Measurements from ENCODE around the gene HSFX1. TPM values are rescaled to one million over a fixed set of nuclear protein-coding genes. Genes with fewer than 3 reads are reported as not detected.
"Not testable (repeated sequence)": the region's sequence is repeated elsewhere in the genome, so short reads cannot be mapped to it uniquely, and the experiment has no call there.

The HSFX1 gene
- total RNA-seq, 2 donors from 2014 or later, result 0.11 to 0.72 TPM

DNA sequence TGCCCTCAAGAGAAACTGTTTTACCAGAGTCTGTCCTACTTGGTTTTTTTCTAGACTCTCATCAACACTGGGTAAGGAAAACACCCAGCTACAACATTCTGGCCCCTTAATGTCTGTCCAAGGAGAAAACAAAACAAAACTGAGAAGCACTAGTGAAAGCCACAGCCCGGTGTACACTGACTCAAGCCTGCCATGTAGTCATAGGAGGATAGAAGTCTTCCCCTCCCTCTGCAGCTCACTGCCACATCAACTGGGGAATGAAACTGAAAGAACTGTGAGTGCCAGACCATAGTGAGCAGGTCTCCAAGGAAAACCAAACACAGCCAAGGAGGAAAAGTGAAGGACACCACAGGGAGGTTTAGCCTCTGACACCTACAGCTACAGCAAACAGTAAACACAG, 21.7 kb downstream of the HSFX1 start:
- DNase-seq (ENCODE audit: low spot score in 2 of 2); H3K36me3 Mint-ChIP-seq; H3K27ac Mint-ChIP-seq; H3K9me3 Mint-ChIP-seq: not testable (repeated sequence)
- ATAC-seq, result peak; percentile 98

DNA sequence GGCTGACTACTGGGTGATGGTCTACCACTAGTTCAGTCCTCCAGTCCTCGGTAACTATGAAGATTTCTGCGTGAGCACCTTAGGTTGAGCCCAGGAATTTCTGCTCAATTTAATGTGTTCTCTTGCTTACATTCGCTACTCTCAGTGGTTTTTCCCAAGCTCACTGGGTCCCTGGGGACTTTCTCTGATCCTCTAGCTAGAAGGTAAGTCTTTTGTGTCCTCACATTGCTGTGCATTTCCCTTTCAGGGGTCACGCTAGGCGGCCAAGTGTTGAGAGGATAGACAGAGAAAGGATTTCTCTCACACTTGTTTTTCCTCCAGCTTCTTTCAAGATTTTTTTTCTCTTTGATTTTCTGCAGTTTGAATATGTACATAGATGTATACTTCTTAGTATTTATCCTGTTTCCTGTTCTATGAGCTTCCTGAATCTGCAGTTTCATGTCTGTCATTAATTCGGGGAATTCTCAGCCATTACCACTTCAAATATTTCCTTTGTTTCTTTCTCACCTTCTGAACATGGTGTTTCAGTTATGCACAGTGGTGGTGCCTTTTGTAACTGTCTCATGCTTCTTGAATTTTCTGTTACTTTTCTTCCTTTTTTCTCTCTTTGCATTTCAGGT, 25.3 kb downstream of the HSFX1 start:
- Mint-ChIP-seq H3K27ac (no peak overlapping the region), H3K36me3 (peaks cover 0 to 6% of the 10 kb centered on the region in 2 donors), H3K9me3 (peaks cover 0 to 3% of the 10 kb centered on the region in 2 donors)
- ATAC-seq (no peak), DNase-seq (ENCODE audit: low spot score in 2 of 2) (no peak)

DNA sequence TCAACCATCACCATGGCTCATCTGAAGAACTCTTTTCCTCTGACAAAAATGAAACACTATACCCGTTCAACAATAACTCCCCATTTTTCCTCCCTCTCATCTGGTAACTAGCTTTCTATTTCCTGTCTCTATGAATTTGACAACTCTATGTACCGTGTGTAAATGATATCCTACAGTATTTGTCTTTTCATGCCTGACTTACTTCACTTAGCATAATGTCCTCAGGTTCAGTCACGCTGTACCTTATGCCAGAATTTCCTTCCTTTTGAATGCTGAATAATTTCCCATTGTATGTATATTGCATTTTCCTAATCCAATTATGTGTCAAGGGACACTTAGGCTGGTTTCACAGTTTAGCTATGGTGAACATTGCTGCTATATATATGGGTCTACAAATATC, 26.1 kb downstream of the HSFX1 start:
- ATAC-seq, result no peak
- DNase-seq (ENCODE audit: low spot score in 2 of 2), result no peak
- Mint-ChIP-seq H3K9me3 (peaks cover 0 to 3% of the 10 kb centered on the region in 2 donors), H3K27ac (peak overlapping the region in 1 of 2 donors; percentile 47), H3K36me3 (peaks cover 0 to 6% of the 10 kb centered on the region in 2 donors)

DNA sequence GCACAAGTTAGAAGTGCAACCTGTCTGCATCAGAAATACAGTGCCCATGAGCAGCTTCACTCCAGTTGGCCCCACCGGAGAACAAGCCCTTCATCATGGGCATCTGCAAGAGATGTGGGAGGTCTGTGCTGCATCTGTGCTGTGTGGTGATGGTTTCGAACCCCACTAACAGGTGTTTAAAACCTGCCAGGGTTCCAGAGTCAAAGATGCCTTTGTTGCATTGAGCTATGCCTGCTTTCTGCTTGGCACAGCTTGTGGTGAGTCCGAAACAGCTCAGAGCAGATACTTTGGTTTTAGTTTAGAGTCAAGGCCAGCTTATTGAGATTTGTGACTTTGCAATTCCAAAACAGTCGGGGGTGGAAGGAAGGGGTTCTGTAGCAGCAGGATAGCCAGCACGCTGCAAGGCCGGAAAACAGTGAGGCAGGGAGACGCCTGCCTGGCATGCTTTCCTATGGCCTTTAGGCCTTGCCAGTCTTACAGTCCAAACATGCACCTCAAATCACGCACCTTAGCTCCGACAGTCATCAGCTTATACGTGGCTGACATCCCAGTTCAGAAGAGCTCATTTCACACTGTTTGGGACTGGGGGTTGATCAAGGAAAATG, 29.7 kb downstream of the HSFX1 start:
- no peaks in the 10 kb centered on the region for H3K9me3 Mint-ChIP-seq
- DNase-seq (ENCODE audit: low spot score in 2 of 2) (no peak), ATAC-seq (no peak)
- no peak overlapping the region for H3K27ac Mint-ChIP-seq
- no peaks in the 10 kb centered on the region for H3K36me3 Mint-ChIP-seq

DNA sequence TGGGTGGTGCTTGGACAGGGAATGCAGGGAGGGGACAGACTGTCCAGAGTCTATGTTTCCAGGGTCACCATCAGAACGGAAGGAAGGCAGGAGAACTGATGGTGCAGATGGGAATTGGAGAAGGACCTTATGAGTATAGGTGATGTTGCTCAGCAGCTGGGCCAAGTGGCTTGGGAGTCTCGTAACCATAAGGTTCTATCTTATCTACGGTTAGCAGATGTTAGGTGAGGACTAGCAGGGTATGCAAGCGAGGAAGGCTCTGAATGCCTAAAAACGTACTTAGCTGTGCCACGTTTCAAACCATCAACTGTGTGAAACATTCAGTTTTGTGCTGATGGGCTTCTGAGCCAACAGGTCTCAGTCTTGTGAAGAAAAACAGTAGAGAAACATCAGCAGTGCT, 30.2 kb downstream of the HSFX1 start:
- H3K27ac Mint-ChIP-seq, result no peak overlapping the region

DNA sequence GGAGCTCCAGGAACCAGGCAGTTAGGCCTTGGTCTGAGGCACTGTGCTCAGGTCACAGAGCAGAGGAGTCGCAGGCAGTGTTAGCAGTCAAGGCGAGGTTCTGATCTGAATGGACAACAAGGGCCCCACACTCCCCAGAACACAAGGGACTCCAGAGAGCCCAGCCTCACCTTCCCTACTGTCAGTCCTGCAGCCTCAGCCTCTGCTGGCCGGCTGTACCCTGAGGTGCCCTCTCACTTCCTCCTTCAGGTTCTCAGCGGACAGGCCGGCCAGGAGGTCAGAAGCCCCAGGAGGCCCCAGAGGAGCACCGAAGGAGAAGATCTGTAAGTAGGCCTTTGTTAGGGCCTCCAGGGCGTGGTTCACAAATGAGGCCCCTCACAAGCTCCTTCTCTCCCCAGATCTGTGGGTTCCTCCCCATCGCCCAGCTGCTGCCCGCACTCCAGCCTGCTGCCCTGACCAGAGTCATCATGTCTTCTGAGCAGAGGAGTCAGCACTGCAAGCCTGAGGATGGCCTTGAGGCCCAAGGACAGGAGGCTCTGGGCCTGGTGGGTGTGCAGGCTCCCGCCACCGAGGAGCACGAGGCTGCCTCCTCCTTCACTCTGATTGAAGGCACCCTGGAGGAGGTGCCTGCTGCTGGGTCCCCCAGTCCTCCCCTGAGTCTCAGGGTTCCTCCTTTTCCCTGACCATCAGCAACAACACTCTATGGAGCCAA, 34.0 kb downstream of the HSFX1 start:
- DNase-seq (ENCODE audit: low spot score in 2 of 2) (no peak), ATAC-seq (no peak)
- Mint-ChIP-seq H3K9me3 (no peaks in the 10 kb centered on the region), H3K36me3 (no peaks in the 10 kb centered on the region), H3K27ac (no peak overlapping the region)

More for the DNA sequence above, 30.2 kb downstream of the HSFX1 start:
- ATAC-seq, result no peak
- H3K36me3 Mint-ChIP-seq, result no peaks in the 10 kb centered on the region
- H3K9me3 Mint-ChIP-seq, result no peaks in the 10 kb centered on the region
- no peak for DNase-seq (ENCODE audit: low spot score in 2 of 2)

DNA sequence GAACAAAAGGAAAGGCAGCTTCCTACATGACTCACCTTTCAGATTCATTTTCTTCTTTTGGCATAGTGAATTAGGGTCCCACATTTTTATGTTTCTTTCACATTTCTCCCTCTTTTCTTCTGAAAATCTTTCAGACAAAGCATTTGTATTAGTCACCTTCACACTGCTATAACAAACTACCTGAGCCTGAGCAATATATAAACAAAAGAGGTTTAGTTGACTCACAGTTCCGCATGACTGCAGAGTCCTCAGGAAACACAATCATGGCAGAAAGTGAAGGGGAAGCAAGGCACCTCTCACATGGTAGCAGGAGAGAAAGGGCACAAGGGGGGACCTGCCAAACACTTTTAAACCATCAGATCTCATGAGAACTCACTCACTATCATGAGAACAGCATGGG, 44.8 kb downstream of the HSFX1 start:
- ATAC-seq (peak; percentile 58 to 78), DNase-seq (ENCODE audit: low spot score in 2 of 2) (no peak)
- Mint-ChIP-seq H3K36me3 (no peaks in the 10 kb centered on the region), H3K27ac (no peak overlapping the region), H3K9me3 (no peaks in the 10 kb centered on the region)

DNA sequence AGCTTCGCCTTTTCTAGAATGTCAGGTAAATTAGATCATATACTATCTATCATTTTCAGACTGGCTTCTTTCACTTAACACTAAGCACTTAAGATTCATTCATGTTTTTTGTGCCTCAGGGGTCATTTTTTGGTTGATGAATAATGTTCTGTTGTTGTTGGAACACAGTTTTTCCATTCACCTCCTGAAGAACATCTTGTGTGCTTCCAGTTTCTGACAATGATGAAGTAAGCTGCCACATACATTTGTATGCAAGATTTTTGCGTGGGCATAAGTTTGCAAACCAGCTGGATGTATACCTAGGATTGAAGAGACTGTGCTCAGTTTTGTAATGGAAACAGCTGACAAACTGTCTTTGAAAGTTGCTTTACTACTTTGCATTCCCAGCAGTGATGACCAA, 45.5 kb downstream of the HSFX1 start:
- H3K27ac Mint-ChIP-seq, result no peak overlapping the region
- DNase-seq (ENCODE audit: low spot score in 2 of 2) (no peak), ATAC-seq (no peak)
- no peaks in the 10 kb centered on the region for H3K36me3 Mint-ChIP-seq
- no peaks in the 10 kb centered on the region for H3K9me3 Mint-ChIP-seq

DNA sequence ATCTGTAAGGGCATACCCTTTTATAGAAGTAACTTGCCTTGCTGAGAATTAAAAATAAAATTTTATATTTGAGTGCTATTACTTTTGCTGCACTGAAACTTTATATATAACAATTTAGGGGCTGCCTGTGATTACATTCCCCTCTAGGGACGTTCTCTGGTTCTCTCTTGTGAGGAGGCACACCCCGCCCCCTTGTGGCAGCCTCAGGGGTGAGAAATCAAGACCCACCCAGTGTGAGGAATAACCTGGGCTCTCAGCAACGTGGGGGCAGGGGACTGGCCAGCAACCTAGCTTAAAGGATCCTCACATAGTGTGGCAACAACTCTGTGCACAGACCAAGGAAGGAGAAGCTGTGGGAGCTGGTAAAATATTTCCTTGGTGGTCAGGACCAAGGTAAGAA, 51.6 kb downstream of the HSFX1 start:
- no peak for ATAC-seq
- H3K27ac Mint-ChIP-seq, result no peak overlapping the region
- peak in 1 of 2 donors; percentile 55 for DNase-seq (ENCODE audit: low spot score in 2 of 2)
- no peaks in the 10 kb centered on the region for H3K36me3 Mint-ChIP-seq
- no peaks in the 10 kb centered on the region for H3K9me3 Mint-ChIP-seq

Other genes starting within 250 kb of the HSFX1 start
- gene EOLA1, start 233.1 kb upstream of the HSFX1 start, total RNA-seq, result 10 to 100 TPM; 13.6 to 50.9 TPM
- not detected for gene HSFX3, start 224.1 kb upstream of the HSFX1 start, total RNA-seq
- not detected for gene MAGEA9B, start 186.6 kb upstream of the HSFX1 start, total RNA-seq
- not detected for gene HSFX2, start 178.8 kb upstream of the HSFX1 start, total RNA-seq
- gene TMEM185A, start 142.3 kb upstream of the HSFX1 start, total RNA-seq, result 10 to 100 TPM in 1 of 2 donors, 1 to 10 TPM in 1; 9.0 to 21.5 TPM
- gene MAGEA11, start 62.0 kb upstream of the HSFX1 start, total RNA-seq, result not detected
- gene MAGEA9, start 7.9 kb downstream of the HSFX1 start, total RNA-seq, result not detected
- not detected for gene MAGEA8, start 107.1 kb downstream of the HSFX1 start, total RNA-seq
- not detected for gene HSFX4, start 155.5 kb downstream of the HSFX1 start, total RNA-seq
- gene EOLA2, start 164.4 kb downstream of the HSFX1 start, total RNA-seq, result 10 to 100 TPM; 24.2 to 34.0 TPM

All from activated naive CD4-positive, alpha-beta T cell treated with anti-CD3 and anti-CD28 coated beads, Interleukin-2, amount 50 U/mL, for 72 hours (primary cell).